Amniotic stem cell (primary cell): ENCODE measurements around the gene FBLN5.
"Not testable (repeated sequence)": the region's sequence is repeated elsewhere in the genome, so short reads cannot be mapped to it uniquely, and the experiment has no call there.

ENCODE experiments used
- DNase-seq: peaks from one replicate; lab custom pipeline; 2025; lab: John Stamatoyannopoulos, UW

FBLN5 gene

GRCh38 chr14:91904956-91905645 is 42.4 kb downstream of the FBLN5 start:
- DNase-seq, result no peak

DNA sequence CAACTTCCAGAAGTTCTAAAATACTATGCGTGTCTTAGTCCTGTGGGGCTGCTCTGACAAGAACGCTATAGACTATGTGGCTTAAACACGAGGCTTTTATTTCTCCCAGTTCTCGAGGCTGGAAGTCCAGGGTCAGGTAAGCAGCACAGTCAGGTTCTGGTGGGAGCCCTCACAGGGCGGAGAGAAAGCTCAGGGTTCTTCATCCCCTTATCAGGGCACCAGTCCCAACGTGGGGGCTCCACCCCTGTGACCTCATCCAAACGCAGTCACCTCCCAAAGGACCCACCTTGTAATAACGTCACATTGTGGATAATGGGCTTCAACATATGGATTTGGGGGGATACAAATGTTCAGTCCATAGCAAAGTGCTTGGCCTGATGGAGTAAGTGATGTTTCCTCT is 43.0 kb downstream of the FBLN5 start:
- no peak for DNase-seq

- DNase-seq, result no peak
These were observed 44.4 kb downstream of the FBLN5 start for GRCh38 chr14:91903070-91903469.

DNA sequence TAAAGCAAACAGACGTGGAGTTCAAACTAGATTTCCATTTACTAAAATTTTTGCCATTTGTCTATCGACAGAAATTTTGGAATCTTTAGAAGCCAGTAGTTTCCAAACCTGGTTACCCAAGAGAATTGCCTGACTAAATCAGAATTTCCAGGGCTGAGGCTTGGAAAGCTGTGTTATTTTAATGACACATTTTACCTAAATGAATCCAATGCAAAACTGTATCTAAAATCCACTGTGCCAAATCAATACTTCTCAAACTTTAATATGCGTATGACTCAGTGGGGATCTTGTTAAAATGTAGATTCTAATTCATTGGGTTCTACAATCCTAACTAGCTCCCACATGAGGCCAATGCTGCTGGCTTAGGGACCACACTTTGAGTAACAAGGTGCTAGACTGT is 45.2 kb downstream of the FBLN5 start:
- no peak for DNase-seq

- DNase-seq, result no peak
These were observed 45.9 kb downstream of the FBLN5 start for GRCh38 chr14:91901449-91902226.

DNA sequence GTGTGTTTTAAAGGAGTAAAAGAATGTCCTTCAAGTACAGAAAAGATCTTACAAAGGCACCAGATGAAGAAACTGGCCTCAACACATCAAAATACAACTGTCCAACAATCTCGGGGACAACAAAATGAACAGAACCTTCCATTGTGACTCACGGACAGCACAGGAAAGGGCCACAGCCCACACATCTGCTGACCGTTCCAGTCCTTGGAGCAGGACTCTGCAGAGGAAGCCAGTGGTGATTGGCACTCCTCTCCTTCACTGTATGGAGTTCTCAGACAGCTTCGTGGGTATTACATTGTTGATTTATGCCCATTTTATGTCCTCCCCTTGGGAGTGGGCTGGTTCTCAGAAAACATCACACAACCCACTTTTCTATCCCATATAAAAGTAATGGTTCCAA is 47.7 kb downstream of the FBLN5 start:
- no peak for DNase-seq

GRCh38 chr14:91899213-91899612 is 48.3 kb downstream of the FBLN5 start:
- no peak for DNase-seq

DNA sequence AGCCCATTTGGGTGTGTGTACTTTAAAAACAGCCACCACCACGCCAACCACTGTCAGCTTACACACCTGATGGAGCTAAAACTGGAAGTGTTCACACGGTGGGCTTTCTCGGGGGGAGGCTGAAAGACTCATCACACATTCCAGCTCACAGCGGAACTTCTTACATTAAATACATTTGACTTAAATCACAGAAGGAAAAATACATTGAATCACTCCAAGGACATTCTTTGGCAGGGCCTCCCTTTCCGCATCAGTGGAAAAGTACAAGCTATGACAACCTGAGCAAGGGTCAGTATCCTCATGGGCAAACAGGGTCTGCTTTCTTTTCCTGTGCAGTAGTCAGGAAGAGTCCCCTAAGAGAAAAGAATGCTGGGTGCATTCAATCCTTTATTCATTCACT is 49.1 kb downstream of the FBLN5 start:
- DNase-seq, result no peak

GRCh38 chr14:91897716-91898115 is 49.8 kb downstream of the FBLN5 start:
- DNase-seq, result not testable (repeated sequence)

DNA sequence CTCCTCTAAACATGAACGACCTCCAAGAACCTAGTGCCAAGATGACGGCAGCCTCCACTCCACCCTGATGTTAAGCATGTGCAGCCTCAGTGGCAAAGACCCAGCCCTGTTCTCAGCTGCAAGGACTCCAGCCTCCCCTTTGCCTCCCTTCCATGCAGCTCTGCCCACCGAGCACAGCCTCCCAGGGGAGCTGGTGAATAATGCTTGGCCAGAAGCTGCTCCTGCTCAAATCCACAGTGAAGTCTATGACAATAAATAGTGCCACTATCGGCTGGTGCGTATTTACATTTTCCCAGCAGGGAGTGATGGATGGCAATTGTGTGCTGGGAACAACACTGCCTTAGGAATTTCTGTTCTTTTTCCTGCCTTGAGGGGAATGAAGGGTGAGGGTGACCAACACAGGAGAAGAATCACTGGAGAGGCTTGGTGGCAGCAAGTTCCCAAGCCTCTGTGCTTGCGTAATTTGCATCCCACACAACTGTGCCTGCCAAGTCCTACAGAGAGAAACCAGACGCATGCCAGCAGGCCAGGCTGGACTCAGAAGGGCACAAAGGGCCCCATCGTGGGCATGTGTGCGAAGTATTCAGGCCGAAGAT is 50.3 kb downstream of the FBLN5 start:
- peak; percentile 8 for DNase-seq

DNA sequence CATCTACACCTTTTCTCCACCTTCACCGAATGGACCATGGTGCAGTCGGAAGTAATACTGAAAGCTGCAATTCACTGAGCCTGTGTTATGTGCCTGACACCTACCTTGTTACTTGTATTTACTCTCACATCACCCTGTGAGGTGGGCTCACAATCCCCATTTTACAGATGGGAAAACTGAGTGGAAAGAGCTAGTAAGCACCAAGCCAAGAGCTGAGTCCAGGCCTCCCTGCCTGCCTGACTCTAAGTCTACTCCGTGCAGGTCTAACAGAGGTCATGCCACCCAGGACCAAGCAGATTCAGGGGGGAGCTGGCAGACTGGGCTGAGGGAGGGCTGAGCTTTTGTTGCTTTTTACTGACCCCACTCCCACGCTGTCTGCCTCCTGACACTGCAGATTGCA is 51.1 kb downstream of the FBLN5 start:
- DNase-seq, result no peak

GRCh38 chr14:91893669-91894068 is 53.8 kb downstream of the FBLN5 start:
- no peak for DNase-seq

DNA sequence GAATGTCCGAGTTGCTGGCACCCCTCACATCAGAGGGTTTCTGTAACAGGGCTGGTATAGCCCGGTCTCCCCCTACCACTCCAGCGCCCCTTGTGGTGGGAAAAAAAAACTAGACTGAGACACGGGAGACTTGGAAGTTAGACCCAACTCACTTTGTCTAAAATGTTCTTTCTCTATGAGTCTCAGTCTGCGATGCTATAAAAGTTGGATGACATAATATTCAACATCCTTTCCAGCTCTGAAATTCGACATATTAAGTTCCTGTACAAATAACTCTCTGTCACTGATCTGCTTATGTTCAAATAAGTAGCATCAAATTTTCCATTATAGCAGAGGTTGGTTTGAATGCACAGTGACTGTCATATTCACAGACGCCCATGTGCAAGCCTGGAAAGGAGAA is 54.5 kb downstream of the FBLN5 start:
- no peak for DNase-seq

- DNase-seq, result no peak
These were observed 55.7 kb downstream of the FBLN5 start for GRCh38 chr14:91891721-91892220.

DNA sequence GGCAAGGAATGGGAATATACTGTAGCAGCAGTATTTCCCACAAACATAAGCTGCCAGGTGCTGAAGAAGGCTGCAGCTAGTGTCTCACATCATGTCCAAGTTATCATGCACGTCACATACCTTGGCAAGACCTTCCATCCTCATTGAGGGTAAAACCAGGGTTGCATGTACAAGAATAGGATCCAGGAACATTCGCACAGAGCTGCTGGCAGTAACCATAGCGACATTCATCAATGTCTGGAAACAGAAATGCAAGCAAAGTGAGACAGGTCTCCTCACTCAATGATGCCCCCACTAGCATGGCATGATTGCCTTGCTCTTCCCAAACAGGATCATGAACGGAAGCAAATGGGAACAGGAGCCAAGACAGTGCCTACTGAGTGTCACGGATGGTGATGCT is 56.4 kb downstream of the FBLN5 start:
- no peak for DNase-seq

- no peak for DNase-seq
These were observed 57.2 kb downstream of the FBLN5 start for GRCh38 chr14:91890291-91890749.

GRCh38 chr14:91889477-91890211 is 57.9 kb downstream of the FBLN5 start:
- DNase-seq, result no peak

DNA sequence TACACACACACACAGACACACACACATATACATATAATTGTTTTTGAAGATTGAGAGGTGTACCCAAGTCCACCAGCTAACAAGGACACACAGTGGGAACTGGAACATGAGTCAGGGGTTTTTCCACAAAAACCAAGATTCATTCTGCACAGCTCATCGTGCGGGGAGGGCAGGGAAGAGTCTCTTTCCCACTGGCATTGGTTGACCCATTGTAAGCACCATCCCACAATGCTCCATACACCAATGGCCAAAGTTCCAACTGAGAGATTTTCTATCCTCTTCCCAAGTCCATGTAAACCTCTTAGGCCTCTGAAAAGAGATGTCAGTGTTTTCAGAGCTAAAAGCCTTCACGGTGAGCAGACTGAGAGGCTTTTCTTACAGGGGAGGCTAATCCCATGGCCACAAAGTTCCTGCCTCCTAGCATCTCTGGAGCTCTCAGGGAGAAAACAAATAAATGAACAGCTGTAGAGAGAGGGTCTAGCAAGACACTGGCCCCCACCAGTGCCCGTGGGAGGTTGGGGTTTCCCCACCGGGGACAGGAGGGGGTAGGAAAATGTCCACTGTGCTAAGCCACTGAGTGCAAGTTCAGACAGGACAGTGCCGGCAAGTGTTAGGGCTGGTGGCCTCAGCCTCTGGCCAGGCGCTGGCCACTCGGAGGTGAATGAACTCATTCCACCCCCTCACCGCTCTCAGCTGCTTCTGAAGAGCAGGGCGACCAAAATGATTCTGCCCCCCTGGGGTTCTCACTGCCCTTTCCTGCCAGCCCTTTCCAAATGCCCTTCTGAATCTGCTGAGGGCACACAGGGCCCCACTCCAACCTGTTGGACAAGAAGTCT is 58.6 kb downstream of the FBLN5 start:
- DNase-seq, result no peak

- no peak for DNase-seq
These were observed 60.5 kb downstream of the FBLN5 start for GRCh38 chr14:91886961-91887360.

- no peak for DNase-seq
These were observed 61.7 kb downstream of the FBLN5 start for GRCh38 chr14:91885839-91886238.

GRCh38 chr14:91885113-91885712 is 62.3 kb downstream of the FBLN5 start:
- DNase-seq, result no peak
